ENCODE measurements around the gene PIM2. TPM values are rescaled to one million over a fixed set of nuclear protein-coding genes. Genes with fewer than 3 reads are reported as not detected.

The PIM2 gene
- total and polyA plus RNA-seq, 9 donors: 0.92 to 2.3 (median 1.7) TPM

DNA sequence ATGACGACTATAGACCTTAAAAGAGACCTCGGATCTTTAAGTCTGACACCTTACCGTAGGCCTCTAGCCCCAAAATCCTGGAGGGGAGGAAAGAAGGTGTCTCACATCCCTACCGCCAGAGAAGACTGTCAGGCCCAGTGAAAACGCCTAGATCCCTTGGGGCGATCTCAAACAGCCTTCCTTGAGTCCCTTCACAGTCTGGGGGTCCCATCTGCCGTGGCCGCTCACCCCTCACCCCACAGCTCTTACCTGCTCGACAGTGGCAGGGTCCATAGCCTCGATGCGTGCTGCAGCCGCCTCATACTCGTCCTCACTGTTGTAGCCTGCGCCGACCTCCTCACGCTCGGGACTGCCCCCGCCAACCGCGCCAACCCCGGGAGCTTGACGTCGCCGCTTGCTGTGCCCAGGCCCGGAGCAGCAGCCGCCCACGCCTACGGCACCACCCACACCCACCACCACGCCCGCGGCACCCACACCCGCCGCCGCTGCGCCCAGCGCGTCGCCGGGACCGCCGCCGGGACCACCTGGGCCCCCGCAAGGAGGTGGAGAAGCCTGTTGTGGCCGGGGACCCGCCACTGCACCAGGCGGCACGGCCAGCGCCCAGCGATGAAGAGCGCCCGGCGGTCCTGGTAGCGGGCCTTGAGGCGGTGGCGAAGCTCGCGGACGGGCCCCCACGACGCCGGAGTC is 38.0 kb upstream of the PIM2 start:
- Histone ChIP-seq H3K36me3 (ENCODE audit: control insufficient read depth, insufficient read depth, low read length) (peaks cover 23% of the 10 kb centered on the region), H3K9me3 (replicated peaks; ENCODE audit: control insufficient read depth, low read depth, low read length) (no peaks in the 10 kb centered on the region), H3K27me3 (ENCODE audit: control insufficient read depth, insufficient read depth, low read length) (no peaks in the 10 kb centered on the region), H3K4me1 (ENCODE audit: control insufficient read depth, insufficient read depth, low read length) (peaks cover 24% of the 10 kb centered on the region), H3K4me3 (ENCODE audit: low read length) (peak overlapping the region; percentile 52), H3K27ac (ENCODE audit: low read length) (peak overlapping the region; percentile 31)
- WGBS (ENCODE audit: insufficient coverage): 36% methylated on average over 61 of the region's 61 CpGs
- peak; percentile 17 for DNase-seq

DNA sequence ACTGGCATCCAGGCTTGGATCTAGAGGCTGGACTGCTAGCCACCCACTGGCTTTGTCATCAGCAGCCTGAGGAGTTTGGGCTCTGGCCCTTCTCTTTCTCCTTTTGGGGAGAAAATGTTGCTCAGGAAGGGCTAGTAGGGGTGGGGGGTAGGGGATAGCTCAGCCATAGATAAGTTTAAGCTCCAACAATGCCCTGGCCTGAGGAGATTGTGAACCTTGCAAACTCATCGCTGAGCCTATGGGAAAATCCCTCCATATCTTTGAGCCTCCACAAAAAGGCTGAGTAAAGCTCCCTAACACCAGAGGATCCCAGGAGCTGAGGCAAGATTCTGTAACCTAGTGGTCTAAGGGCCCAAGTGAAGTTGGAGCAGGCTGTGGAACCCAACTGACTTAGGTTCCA is 29.8 kb upstream of the PIM2 start:
- no CpG with 5 or more reads among the region's 1 CpG for WGBS (ENCODE audit: insufficient coverage)
- no peak for DNase-seq
- Histone ChIP-seq H3K27me3 (ENCODE audit: control insufficient read depth, insufficient read depth, low read length) (no peaks in the 10 kb centered on the region), H3K4me1 (ENCODE audit: control insufficient read depth, insufficient read depth, low read length) (peaks cover 5% of the 10 kb centered on the region), H3K9me3 (replicated peaks; ENCODE audit: control insufficient read depth, low read depth, low read length) (no peaks in the 10 kb centered on the region), H3K36me3 (ENCODE audit: control insufficient read depth, insufficient read depth, low read length) (peaks cover 9% of the 10 kb centered on the region), H3K27ac (ENCODE audit: low read length) (no peak overlapping the region), H3K4me3 (ENCODE audit: low read length) (no peak overlapping the region)

DNA sequence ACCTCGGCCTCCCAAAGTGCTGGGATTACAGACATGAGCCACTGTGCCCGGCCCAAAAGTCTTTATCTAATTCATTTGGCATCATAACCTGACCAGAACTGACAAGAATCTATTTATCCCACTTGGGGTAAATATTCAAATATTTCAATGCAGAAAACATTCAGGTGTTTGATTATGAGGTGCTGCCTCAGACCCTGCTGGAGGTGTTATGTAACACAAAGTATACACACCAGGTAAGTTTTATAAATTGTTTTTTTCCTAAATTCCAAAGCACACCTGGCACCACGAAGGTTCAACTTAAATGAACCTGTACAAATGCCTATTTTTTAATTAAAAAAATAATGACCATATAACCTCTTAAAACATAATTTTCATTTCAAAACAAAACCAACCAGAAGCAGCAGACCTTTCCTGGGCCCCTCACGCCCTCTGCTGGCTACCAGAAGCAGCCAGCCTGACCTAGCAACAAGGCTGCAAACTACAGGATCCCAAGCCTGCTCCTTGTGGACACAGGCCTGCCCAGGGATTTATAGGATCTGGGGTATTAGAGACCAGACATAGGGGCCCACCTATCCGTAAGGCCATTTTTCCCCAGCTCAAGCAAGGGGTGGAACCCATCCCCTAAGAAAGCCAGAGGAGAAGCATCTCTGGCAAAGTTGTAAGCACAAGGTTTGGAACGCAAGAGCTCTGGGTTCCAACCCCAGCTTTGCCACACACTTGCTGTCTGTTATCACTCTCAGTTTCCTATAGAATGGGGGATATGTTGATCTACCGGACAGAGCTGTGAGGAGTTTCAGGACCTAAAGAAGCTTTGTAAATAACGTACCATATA is 26.9 kb upstream of the PIM2 start:
- H3K4me1 ChIP-seq (ENCODE audit: control insufficient read depth, insufficient read depth, low read length): no peaks in the 10 kb centered on the region
- WGBS (ENCODE audit: insufficient coverage): 33% methylated on average over 1 of the region's 8 CpGs
- H3K4me3 ChIP-seq (ENCODE audit: low read length): no peak overlapping the region
- peaks cover 14% of the 10 kb centered on the region for H3K36me3 ChIP-seq (ENCODE audit: control insufficient read depth, insufficient read depth, low read length)
- no peak overlapping the region for H3K27ac ChIP-seq (ENCODE audit: low read length)
- no peaks in the 10 kb centered on the region for H3K27me3 ChIP-seq (ENCODE audit: control insufficient read depth, insufficient read depth, low read length)
- peak; percentile 48 for DNase-seq
- H3K9me3 ChIP-seq (replicated peaks; ENCODE audit: control insufficient read depth, low read depth, low read length): no peaks in the 10 kb centered on the region

- Histone ChIP-seq H3K27ac (ENCODE audit: low read length) (no peak overlapping the region), H3K4me1 (ENCODE audit: control insufficient read depth, insufficient read depth, low read length) (peaks cover 3% of the 10 kb centered on the region), H3K9me3 (replicated peaks; ENCODE audit: control insufficient read depth, low read depth, low read length) (no peaks in the 10 kb centered on the region), H3K36me3 (ENCODE audit: control insufficient read depth, insufficient read depth, low read length) (peaks cover 20% of the 10 kb centered on the region), H3K4me3 (ENCODE audit: low read length) (no peak overlapping the region), H3K27me3 (ENCODE audit: control insufficient read depth, insufficient read depth, low read length) (no peaks in the 10 kb centered on the region)
- no peak for DNase-seq
- WGBS (ENCODE audit: insufficient coverage): 80% methylated on average over 2 of the region's 2 CpGs
These were observed 24.1 kb upstream of the PIM2 start for GRCh38 chrX:48942895-48943294.

DNA sequence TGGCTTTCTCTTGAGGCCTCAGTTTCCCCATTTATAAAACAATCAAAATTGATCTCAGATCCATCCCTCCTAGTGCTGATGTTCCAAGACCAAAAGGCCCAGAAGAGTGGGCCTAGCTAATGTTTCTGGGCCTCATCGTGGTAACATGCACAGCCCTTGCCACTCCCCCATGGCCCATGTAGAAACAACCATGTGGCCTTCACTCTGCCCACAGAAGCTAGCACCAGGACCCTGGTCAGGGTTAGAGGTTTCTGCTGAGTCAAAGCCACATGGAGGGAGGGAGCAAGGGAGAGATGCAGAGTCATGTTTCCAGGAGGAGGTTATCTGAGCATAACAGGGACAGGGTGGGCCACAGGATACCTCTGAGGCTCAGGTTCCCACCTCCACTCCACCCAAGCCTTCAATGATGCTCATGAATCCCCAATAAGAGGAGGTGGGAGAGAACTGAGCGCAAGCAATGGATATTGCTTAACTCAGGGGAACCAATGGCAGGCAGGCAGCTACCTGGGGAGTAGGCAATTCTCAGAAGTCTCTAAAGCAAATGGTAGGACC is 21.7 kb upstream of the PIM2 start:
- Histone ChIP-seq H3K9me3 (replicated peaks; ENCODE audit: control insufficient read depth, low read depth, low read length) (no peaks in the 10 kb centered on the region), H3K36me3 (ENCODE audit: control insufficient read depth, insufficient read depth, low read length) (peaks cover 24% of the 10 kb centered on the region), H3K27me3 (ENCODE audit: control insufficient read depth, insufficient read depth, low read length) (no peaks in the 10 kb centered on the region), H3K4me1 (ENCODE audit: control insufficient read depth, insufficient read depth, low read length) (peaks cover 3% of the 10 kb centered on the region), H3K4me3 (ENCODE audit: low read length) (no peak overlapping the region), H3K27ac (ENCODE audit: low read length) (no peak overlapping the region)
- no CpG with 5 or more reads among the region's 2 CpGs for WGBS (ENCODE audit: insufficient coverage)
- DNase-seq: no peak

- no peak for DNase-seq
- Histone ChIP-seq H3K27me3 (ENCODE audit: control insufficient read depth, insufficient read depth, low read length) (no peaks in the 10 kb centered on the region), H3K27ac (ENCODE audit: low read length) (no peak overlapping the region), H3K4me1 (ENCODE audit: control insufficient read depth, insufficient read depth, low read length) (peaks cover 3% of the 10 kb centered on the region), H3K36me3 (ENCODE audit: control insufficient read depth, insufficient read depth, low read length) (peaks cover 30% of the 10 kb centered on the region), H3K9me3 (replicated peaks; ENCODE audit: control insufficient read depth, low read depth, low read length) (no peaks in the 10 kb centered on the region), H3K4me3 (ENCODE audit: low read length) (no peak overlapping the region)
- WGBS (ENCODE audit: insufficient coverage): 100% methylated on average over 1 of the region's 3 CpGs
These were observed 20.9 kb upstream of the PIM2 start for GRCh38 chrX:48939524-48940228.

DNA sequence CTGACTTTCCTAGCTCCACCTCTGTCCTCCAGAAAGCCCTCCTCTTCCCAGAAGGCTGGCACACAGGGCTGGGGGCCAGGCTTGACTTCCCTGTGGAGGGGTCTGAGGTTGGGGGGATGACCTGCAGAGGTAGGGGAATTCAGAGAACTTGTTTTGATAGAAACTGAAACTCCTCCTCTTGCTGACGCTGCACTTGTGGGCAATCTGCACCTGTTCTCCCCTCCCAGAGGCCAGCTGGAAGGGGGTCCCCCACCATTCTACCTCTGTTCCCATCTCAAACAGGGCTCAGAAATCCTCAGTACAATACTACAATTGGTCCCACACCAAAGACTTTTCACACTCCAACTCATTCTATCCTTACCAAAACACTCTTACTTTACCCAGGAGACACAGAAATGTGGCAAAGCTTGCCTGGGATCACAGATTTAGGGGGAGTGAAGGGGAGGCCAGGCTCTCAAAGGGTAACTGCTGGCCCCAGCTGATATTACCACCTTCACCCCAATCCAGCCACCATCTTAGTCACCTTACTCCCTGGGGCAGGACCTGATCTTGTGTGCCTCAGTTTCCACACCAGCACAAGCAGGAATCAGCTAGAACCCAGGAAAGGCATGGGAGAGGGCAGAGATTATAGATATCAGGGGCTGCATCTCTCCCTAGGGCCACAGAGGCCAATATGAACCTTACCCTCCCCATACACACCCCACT is 20.0 kb upstream of the PIM2 start:
- no peak for DNase-seq
- H3K9me3 ChIP-seq (replicated peaks; ENCODE audit: control insufficient read depth, low read depth, low read length): no peaks in the 10 kb centered on the region
- H3K36me3 ChIP-seq (ENCODE audit: control insufficient read depth, insufficient read depth, low read length): peaks cover 34% of the 10 kb centered on the region
- peaks cover 3% of the 10 kb centered on the region for H3K4me1 ChIP-seq (ENCODE audit: control insufficient read depth, insufficient read depth, low read length)
- no peaks in the 10 kb centered on the region for H3K27me3 ChIP-seq (ENCODE audit: control insufficient read depth, insufficient read depth, low read length)
- no CpG with 5 or more reads among the region's 1 CpG for WGBS (ENCODE audit: insufficient coverage)
- H3K4me3 ChIP-seq (ENCODE audit: low read length): no peak overlapping the region
- peak overlapping the region; percentile 25 for H3K27ac ChIP-seq (ENCODE audit: low read length)

DNA sequence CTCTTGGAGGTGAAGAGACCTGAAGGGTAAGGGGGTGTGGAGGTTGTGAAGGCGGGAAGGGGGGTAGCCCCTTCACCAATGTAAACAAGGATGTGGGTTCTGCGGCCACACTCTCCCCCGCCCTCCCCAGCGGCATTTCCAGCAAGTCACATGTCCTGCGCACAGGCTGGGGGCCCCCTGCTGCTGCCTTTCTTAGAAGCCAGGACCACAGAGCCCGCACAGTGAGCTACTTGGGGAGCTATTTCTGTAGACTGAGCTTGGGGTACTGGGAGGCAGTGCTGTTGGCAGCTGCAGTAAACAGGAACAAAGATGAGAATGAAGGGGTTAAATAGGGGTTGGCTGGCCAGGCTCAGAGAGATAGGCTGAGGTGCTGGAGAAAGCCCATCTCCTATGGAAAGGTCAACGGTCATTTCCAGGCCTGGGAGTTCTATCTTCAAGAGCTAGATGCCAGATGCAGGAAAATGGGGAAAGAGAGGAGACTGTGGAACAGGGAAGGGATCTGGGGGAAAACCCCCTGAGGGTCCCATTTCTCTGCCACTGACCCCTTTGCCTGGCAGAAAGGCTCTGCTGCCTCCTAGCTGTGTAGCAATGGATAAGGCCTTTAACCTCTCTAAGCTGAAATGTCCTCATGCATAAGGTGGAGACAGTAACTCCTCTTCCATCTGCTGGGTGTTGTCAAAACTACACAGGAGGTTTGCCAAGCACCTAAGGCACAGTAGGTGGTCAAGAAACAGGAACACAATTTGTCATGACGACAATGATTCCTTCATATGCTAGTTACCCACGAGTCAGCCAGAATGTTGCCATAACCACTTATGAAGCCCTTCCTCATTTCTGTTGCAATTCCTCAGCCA is 18.5 kb upstream of the PIM2 start:
- peak; percentile 45 for DNase-seq
- WGBS (ENCODE audit: insufficient coverage): 40% methylated on average over 8 of the region's 9 CpGs
- H3K27me3 ChIP-seq (ENCODE audit: control insufficient read depth, insufficient read depth, low read length): no peaks in the 10 kb centered on the region
- H3K4me1 ChIP-seq (ENCODE audit: control insufficient read depth, insufficient read depth, low read length): peaks cover 3% of the 10 kb centered on the region
- H3K27ac ChIP-seq (ENCODE audit: low read length): peak overlapping the region; percentile 62
- H3K9me3 ChIP-seq (replicated peaks; ENCODE audit: control insufficient read depth, low read depth, low read length): no peaks in the 10 kb centered on the region
- no peak overlapping the region for H3K4me3 ChIP-seq (ENCODE audit: low read length)
- H3K36me3 ChIP-seq (ENCODE audit: control insufficient read depth, insufficient read depth, low read length): peaks cover 29% of the 10 kb centered on the region

GRCh38 chrX:48936429-48937053 is 17.7 kb upstream of the PIM2 start:
- H3K36me3 ChIP-seq (ENCODE audit: control insufficient read depth, insufficient read depth, low read length): peaks cover 29% of the 10 kb centered on the region
- DNase-seq: no peak
- no peak overlapping the region for H3K4me3 ChIP-seq (ENCODE audit: low read length)
- H3K27me3 ChIP-seq (ENCODE audit: control insufficient read depth, insufficient read depth, low read length): no peaks in the 10 kb centered on the region
- 89% methylated on average over 6 of the region's 8 CpGs for WGBS (ENCODE audit: insufficient coverage)
- H3K9me3 ChIP-seq (replicated peaks; ENCODE audit: control insufficient read depth, low read depth, low read length): no peaks in the 10 kb centered on the region
- H3K4me1 ChIP-seq (ENCODE audit: control insufficient read depth, insufficient read depth, low read length): peaks cover 3% of the 10 kb centered on the region
- no peak overlapping the region for H3K27ac ChIP-seq (ENCODE audit: low read length)
